Fibroblast of skin of right quadriceps (primary cell): ENCODE results near the gene SYTL5.

Source experiments
- DNase-seq: peaks from one replicate; pipeline ENCODE4 v3.0.0-alpha.2; 2013

SYTL5 gene

GRCh38 chrX:38036466-38036865 is 30.1 kb downstream of the SYTL5 start:
- peak; percentile 8 for DNase-seq

DNA sequence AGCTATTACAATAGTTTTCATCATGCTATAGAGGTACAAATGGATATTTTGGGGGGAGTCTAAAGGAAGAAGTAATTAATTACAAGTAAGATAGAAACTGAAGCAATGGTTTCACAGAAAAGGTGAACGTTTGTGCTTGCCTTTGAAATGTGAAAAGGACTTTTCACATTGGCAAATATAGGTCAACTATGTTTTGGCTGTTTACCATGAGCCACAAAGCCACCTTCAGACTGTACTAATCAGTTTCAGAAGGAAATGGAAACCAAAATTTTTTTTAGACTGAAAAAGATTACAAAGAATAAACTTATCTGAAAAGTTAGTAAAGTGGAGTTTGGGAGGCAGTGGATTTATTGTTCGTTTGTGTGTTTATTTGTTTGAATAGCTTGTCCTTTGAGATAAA is 32.1 kb downstream of the SYTL5 start:
- DNase-seq = no peak

DNA sequence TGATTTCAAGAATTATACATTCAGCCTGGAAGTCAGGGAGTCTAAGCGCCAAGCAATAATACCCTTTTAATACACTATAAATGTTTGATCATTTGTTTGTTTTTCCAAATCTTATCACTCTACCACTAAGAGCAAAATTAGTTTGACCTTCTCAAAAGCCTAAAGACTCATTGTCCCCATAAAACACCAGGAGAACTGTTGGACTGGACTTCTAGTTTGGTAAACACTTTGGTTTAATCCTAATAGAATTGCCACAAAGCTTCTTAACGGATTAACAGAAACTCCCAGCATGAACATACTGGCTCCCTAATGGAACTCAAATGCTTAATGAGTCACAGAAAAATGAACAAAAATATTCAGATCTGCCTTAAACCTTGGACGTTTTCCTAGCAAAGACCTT is 34.9 kb downstream of the SYTL5 start:
- no peak for DNase-seq

DNA sequence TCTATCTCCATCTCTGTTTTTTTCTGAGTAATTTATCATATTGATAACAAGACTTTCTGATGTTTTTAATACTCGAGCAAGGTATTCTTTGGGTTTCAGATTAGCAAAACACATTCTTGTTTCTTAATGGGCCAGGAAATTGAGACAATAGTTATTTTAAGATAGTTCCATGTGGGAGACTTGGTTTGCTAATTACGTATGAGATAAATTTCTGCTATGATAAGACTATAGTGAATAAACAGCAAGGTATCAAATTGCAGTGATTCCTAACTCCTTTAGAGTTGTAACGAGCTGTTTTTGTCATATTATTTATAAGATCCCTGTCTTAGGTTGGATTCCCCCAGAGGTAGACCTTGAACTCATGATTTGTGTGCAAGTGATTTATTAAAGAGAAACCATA is 38.3 kb downstream of the SYTL5 start:
- DNase-seq = no peak

DNA sequence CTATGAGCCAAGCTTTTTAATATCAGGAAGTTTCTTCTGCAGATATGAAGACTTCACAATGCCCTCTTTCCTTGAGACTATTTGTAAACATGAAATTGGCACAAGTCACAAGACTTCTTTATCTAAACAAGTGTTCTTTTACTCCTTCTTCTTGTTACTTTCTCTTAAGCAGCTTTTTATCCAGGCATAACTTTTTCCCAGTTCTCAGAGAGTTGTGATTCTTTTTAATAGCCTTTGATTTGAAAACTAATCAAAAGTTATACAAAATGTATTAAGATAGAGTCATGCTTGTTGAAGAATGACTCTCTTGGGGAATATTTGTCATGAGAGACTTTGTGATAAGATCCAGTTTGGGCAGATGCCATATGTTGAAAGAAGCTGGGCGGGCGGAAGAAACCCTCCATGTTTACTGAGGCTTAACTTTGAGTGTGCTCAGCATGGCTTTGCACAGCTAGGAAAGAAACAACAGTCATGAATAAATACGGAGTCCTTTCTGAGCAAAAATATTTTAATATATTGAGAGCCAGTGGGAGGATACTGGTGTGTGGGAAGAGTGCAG is 39.3 kb downstream of the SYTL5 start:
- no peak for DNase-seq

DNA sequence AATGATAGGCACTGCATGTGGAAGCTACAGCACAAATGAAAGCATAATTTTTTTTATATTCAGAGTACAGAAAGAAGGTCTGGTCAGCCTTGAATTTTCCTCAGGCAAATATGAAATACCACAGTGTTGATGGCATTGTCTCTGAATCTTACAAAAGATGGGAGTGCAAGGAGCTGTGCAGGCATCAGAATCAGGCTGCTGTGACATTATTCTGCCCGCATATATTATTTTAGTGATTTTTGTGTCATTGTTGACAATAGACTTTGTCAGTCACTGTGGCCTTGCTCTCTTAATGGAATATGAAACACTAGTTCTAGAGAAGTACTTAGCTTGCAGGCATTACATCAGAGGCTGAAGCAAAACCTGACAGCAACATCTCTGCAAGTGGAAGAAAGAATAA is 42.5 kb downstream of the SYTL5 start:
- no peak for DNase-seq

DNA sequence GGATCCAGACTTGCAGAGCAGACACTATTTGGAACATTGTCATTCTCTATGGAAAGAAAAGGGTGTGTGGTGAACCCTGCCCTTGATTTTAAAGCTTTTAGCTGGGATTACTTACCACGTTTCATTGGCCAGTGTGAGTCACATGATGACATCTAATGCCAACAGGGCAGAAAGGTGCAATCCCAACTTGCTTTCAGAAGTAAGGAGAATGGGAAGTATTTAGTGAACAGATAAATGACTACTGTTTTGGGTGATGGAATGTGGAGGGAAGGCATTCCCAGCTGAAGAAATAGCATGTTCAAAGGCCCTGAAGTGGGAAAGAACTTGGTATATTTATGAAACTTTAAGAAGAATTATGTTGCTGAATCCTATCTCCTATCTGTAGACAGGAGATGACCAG is 44.5 kb downstream of the SYTL5 start:
- DNase-seq = no peak

DNA sequence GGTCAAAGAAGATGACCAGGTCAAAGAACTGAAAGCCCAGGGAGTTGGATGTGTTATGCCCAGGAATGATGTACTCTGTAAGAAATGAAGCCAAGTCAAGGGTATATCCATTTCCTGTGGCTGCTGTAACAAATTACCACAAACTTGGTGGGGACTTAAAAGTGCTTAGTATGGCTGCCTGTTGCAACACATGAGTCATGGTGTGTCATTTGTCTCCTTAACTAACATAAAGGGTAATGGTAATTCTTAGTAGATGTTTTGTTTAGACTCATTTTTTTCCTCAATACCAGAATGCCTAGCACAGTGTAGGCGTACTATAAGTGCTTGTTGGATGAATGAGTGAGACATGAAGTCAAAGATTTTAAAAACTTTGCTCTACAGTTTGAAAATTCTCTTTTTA is 45.7 kb downstream of the SYTL5 start:
- peak; percentile 89 for DNase-seq

DNA sequence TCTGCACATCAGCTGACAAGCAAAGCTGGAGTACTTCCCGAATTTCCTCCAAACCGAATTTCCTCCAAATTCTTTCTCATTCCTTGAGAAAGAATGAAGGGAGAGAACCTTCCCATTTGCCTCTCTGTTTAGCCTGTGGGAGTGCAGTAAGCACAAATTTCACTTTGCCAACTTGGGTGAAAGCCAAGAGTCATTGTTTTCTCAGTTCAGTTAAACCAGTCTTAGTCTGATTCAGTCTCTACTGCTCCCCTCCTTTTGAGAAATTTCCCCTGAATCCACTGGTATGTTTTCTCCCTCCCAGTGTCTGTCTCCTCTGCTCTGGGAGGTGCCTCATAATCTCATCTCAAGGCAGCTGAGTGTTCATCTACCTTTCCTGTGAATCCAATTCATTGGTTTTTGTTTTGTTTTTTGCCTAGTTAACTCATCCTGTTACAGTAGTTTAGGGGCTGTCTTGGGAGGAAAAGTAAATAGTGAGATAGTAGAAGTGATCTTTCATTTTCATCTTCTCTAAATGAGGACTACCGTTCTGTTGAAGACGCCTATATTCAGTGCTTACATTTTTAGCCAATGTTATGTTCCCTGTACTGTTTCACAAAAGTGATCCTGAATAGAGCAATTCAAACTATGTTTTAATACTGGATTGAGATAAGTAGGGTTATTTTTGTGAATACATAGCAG is 49.0 kb downstream of the SYTL5 start:
- peak; percentile 50 for DNase-seq

- DNase-seq = no peak
Observed at GRCh38 chrX:38060331-38060878, 54.1 kb downstream of the SYTL5 start.

GRCh38 chrX:38061335-38061734 is 55.0 kb downstream of the SYTL5 start:
- peak; percentile 32 for DNase-seq

DNA sequence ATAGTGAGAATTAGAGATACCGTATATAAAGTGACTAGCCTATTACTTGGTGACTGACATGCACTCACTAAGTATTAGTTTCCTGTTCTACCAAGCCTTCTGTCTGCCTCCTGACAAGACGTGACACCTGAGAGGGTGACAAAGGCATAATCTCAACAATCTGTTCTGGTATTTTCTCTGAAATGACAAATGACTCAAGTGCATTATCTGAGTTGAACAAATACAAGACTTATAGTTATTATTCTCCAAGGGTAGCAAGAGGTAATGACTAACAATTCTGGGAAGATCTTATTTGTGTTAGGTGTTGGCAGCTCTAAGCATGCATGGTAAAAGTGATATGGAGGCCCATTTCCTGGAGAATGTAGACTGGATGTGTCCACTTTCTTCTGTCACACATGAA is 60.6 kb downstream of the SYTL5 start:
- DNase-seq = no peak

DNA sequence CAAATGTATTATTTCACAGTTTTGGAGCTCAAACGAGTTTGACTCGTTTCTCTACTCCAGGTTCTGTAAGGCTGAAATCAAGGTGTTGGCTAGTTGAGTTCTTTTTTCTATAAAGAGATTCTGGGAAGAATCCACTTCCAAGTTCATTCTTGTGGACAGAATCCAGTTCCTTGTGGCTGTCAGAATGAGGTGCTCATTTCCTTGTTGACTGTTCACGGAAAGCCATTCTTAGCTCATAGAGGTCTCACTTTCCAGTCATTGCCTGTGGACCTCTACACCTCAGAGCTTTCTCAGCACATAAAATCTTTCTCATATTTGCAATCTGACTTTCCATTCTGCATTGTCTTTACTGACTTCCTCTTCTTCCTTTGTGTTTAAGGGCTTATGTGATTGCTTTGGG is 62.9 kb downstream of the SYTL5 start:
- DNase-seq = no peak

GRCh38 chrX:38069991-38070390 is 63.6 kb downstream of the SYTL5 start:
- DNase-seq = no peak

- no peak for DNase-seq
Observed at GRCh38 chrX:38079463-38079862, 73.1 kb downstream of the SYTL5 start.

DNA sequence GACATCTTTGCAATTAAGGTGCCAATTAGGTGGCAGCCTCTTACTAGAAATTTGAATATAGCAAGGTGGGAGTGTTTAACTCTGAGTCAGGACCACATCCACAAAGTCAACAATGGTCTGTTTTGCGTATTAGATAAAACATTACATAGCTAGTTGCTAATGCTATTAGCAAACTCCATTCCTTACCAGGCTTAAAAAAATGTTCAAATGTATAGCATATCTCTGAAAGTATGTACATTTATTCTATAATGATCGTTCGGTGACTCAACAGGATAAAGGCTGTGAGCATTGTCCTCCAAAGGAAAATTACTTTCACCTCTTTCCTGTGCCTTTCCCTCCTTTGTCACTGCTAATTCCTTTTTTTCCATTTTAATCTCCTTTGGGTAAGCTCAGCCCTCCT is 74.5 kb downstream of the SYTL5 start:
- DNase-seq = peak; percentile 20

- DNase-seq = no peak
Observed at GRCh38 chrX:38081909-38082308, 75.6 kb downstream of the SYTL5 start.

DNA sequence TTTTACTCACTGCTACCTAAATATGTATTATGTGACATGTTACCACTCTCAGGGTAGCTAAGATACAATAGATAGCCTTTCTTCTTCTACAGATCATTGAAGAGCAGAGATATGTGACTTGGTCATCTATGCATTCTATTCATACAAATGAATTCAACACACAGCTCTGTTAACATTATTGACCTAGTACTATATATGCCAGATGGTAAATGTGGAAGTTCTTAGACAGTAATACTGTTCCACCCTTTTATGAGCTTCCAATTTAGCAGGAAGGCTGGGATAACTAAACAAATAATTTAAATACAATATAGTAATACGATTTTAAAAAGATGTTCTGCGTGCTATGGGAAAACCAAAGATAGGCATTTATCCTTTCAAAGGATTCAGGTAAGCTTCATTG is 76.0 kb downstream of the SYTL5 start:
- DNase-seq = no peak

DNA sequence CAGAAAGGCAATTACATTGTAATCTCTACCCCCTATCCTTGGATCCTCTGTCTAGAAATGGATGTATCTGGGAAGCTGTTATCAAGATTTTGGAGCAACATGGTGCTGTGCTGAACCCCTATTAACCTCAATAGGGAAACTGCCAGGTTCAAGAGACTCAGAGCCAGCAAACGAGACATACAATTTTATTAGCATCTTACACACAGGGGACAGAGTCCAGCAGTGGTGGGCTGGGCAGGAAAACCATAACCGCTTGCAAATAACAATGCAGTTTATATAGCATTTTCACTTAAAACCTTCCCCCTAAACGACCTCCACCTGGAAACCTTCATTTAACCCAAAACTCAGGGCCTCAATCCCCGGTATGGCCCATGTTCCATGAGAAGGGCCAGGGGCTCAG is 79.5 kb downstream of the SYTL5 start:
- DNase-seq = no peak

DNA sequence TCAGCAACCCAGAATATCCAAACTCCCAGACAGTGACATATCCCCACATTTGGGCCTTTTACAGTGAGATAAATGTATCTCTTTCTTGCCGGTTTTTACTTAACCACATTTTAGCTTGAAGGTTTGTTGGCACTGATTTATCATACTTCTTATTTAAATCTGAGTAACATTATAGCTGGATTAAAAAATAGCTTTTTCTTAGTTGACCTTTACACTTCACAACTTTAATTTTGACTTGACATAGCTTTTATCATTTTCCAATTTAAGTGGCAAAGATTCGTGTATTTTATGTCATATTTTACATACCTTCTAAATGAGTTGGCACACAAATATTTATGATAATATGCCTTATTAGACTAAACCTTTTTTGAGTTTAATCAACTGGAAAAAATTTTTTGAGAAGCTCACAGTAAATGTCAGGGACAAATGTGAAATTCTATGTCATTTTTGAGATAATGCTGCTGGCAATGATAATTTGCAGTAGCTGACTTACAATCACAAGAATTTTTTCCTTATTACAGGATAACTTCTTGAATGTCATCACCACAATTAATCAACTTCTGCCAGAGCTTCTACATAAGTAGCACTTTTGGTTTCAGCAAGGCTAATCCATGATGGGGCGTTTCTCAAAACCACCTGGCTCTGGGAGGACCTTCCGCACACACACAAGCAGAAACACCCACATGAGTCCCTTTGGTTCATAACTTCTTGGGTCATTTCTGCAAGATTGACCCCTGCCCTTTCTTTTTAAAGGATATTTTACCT is 80.3 kb downstream of the SYTL5 start:
- peak; percentile 24 for DNase-seq

DNA sequence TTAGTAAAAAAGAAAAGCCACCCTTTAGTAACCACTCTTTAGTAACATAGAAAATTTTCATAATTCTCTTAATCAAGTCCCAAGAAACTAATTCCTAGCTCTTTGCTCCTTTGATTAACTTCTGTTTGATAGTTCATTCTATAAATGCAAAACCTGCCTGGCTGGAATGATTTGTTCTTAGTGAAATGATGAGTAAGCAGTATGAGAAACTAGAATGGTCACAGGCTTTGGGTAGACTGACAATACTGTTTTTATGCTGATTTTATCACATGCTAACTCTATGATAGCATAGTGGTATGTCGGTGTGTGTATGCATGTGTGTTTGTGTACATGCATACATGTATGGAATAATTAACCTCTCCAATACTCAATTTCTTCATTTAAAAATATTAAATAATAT is 81.2 kb downstream of the SYTL5 start:
- DNase-seq = no peak

DNA sequence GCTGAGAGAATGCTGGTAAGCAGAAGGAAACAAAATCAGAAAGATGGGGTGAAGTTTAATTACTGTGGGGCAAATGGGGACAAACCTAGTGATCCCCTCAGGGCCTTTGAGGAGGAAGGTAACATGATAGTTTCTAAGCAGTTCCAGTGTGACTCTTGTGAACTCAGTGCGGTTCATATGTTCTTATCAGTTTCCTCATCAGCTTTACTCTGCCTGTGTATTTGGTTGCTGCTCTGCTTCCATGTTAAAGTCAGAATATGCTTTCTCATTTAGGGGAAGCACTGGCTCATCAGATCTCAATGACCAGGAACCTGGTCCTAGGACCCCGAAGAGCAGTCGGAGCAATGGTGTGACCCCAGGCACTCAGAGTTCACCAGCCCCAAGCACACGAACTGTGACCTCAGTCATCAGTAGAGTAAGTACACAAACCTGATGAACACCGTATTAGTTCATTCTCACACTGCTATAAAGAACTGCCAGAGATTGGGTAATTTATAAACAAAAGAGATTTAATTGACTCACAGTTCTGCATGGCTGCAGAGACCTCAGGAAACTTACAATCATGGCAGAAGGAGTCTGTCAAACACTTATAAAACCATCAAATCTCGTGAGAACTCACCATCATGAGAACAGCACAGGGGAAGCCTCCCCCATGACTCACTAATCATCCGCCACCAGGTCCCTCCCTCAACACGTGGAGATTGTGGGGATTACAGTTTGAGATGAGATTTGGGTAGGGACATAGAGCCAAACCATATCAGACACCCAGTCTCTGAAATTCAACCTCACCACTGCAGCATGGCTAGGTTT is 83.0 kb downstream of the SYTL5 start:
- DNase-seq = no peak

GRCh38 chrX:38095971-38096529 is 89.7 kb downstream of the SYTL5 start:
- DNase-seq = peak; percentile 22
